ENCODE data around the gene CNDP2.

- TF ChIP-seq NFE2L2 (IDR thresholded peaks at IDR 0.05; ENCODE audit: low read length) (no peak), TAF1 (CRISPR knock-in tag; IDR thresholded peaks at IDR 0.05) (no peak), ZNF589 (CRISPR knock-in tag; conservative IDR thresholded peaks at IDR 0.05) (no peak), CTCF (CRISPR knock-in tag; IDR thresholded peaks at IDR 0.05) (no peak), ZNF431 (CRISPR knock-in tag; IDR thresholded peaks at IDR 0.05; ENCODE audit: borderline replicate concordance, low read depth) (no peak)
- TF ChIP-seq, protein P1, sequence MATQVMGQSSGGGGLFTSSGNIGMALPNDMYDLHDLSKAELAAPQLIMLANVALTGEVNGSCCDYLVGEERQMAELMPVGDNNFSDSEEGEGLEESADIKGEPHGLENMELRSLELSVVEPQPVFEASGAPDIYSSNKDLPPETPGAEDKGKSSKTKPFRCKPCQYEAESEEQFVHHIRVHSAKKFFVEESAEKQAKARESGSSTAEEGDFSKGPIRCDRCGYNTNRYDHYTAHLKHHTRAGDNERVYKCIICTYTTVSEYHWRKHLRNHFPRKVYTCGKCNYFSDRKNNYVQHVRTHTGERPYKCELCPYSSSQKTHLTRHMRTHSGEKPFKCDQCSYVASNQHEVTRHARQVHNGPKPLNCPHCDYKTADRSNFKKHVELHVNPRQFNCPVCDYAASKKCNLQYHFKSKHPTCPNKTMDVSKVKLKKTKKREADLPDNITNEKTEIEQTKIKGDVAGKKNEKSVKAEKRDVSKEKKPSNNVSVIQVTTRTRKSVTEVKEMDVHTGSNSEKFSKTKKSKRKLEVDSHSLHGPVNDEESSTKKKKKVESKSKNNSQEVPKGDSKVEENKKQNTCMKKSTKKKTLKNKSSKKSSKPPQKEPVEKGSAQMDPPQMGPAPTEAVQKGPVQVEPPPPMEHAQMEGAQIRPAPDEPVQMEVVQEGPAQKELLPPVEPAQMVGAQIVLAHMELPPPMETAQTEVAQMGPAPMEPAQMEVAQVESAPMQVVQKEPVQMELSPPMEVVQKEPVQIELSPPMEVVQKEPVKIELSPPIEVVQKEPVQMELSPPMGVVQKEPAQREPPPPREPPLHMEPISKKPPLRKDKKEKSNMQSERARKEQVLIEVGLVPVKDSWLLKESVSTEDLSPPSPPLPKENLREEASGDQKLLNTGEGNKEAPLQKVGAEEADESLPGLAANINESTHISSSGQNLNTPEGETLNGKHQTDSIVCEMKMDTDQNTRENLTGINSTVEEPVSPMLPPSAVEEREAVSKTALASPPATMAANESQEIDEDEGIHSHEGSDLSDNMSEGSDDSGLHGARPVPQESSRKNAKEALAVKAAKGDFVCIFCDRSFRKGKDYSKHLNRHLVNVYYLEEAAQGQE (IDR thresholded peaks at IDR 0.05; ENCODE audit: borderline replicate concordance in 1 of 2, low read depth in 1 of 2, low read length in 2 of 2) = no peak
Observed at GRCh38 chr18:74517236-74517630, 21.1 kb downstream of the CNDP2 start.

Data from HepG2 (cell line).